HG03108 (cell line): ENCODE measurements around the gene MIOX.
"Not testable (repeated sequence)": the region's sequence is repeated elsewhere in the genome, so short reads cannot be mapped to it uniquely, and the experiment has no call there.

ENCODE experiments used
- ATAC-seq: cut with Tn5 transposase; IDR thresholded peaks from one replicate; pipeline ENCODE4 v1.9.1; 2021; ENCODE audit warnings: moderate library complexity; ENCODE audit not compliant: unreplicated experiment

The MIOX gene

GRCh38 chr22:50516068-50516467 lies 29.4 kb downstream of the MIOX start:
- no peak for ATAC-seq

GRCh38 chr22:50516891-50517290 lies 30.2 kb downstream of the MIOX start:
- ATAC-seq = no peak

GRCh38 chr22:50517495-50518260 lies 31.0 kb downstream of the MIOX start:
- no peak for ATAC-seq

- no peak for ATAC-seq
Measured at GRCh38 chr22:50518606-50519005, 31.9 kb downstream of the MIOX start.

- no peak for ATAC-seq
Measured at GRCh38 chr22:50519151-50519550, 32.5 kb downstream of the MIOX start.

- ATAC-seq = not testable (repeated sequence)
Measured at GRCh38 chr22:50520184-50520583, 33.5 kb downstream of the MIOX start.

GRCh38 chr22:50520826-50521453 lies 34.3 kb downstream of the MIOX start:
- ATAC-seq = no peak

- no peak for ATAC-seq
Measured at GRCh38 chr22:50521710-50522109, 35.1 kb downstream of the MIOX start.

- ATAC-seq = no peak
Measured at GRCh38 chr22:50522208-50522805, 35.6 kb downstream of the MIOX start.

GRCh38 chr22:50522806-50523438 lies 36.3 kb downstream of the MIOX start:
- no peak for ATAC-seq

- ATAC-seq = no peak
Measured at GRCh38 chr22:50523458-50523805, 36.8 kb downstream of the MIOX start.

- ATAC-seq = no peak
Measured at GRCh38 chr22:50523806-50524675, 37.4 kb downstream of the MIOX start.

- no peak for ATAC-seq
Measured at GRCh38 chr22:50524676-50525103, 38.0 kb downstream of the MIOX start.

GRCh38 chr22:50525104-50525857 lies 38.6 kb downstream of the MIOX start, which contains the start of gene SCO2:
Gene SCO2 (minus strand): TSS chr22:50525598. CDS start chr22:50524411, 1,187 bp downstream.
- peak; percentile 19 for ATAC-seq

GRCh38 chr22:50525858-50526107 lies 39.1 kb downstream of the MIOX start:
- ATAC-seq = peak; percentile 8

GRCh38 chr22:50526108-50526833 lies 39.6 kb downstream of the MIOX start:
- ATAC-seq = peak; percentile 25

GRCh38 chr22:50526834-50527801 lies 40.5 kb downstream of the MIOX start:
- ATAC-seq = no peak

GRCh38 chr22:50527921-50528681 lies 41.4 kb downstream of the MIOX start:
- no peak for ATAC-seq
